K562 (cell line): ENCODE results near the gene JPT1. TPM values are rescaled to one million over a fixed set of nuclear protein-coding genes. Genes with fewer than 3 reads are reported as not detected.

Experiments used
- ATAC-seq: fragments of 200-7000 bp; cut with Tn5 transposase; 3 replicates; pipeline ENCODE4 v1.9.1; 2020; ENCODE audit warnings: moderate library complexity
- BruUV-seq: library from RNA; stranded (reverse); fragments of 400-500 nt; replicated peaks from 2 replicates; lab custom pipeline; 2021; lab: Mats Ljungman, UMichigan
- CTCF ChIA-PET: fragments of 300-600 bp; formaldehyde crosslinking; extraction: SDS; loops from one replicate; lab custom pipeline; 2021; ENCODE audit warnings: low intra/inter-chr PET ratio; lab: Yijun Ruan, JAX
- POLR2A ChIA-PET: fragments of 300-600, 350-650 bp; sonication (Branson Sonifier 250); formaldehyde crosslinking; extraction: SDS; loops from one replicate; lab custom pipeline; 2021; ENCODE audit warnings: antibody characterized with exemption, inconsistent platforms; lab: Yijun Ruan, JAX
- DNase-seq, 4 experiments: peaks; one replicate each; pipeline versions ENCODE4 v3.0.0 to v3.0.0-alpha.2; 2011 to 2018; ENCODE audit warnings: low spot score in 3 of 4, mixed read lengths in 3 of 4; ENCODE audit errors: extremely low read depth in 1 of 4
- FAIRE-seq: peaks from 2 replicates; lab custom pipeline; 2011; peaks lifted over from hg19 to GRCh38; lab: Jason Lieb, UNC
- H2AFZ ChIP-seq: 2 replicates; pipeline ENCODE4 v1.6.0; 2011; ENCODE audit warnings: low read depth, low read length, control low read depth, inconsistent platforms
- H3K27ac ChIP-seq: fragments of 200-600 bp; 3 replicates; pipeline ENCODE4 v1.8.0; 2011; ENCODE audit warnings: low read depth, mild to moderate bottlenecking, control low read depth, inconsistent platforms, low read length, moderate library complexity, mixed read lengths; ENCODE audit errors: extremely low read depth
- H3K27me3 ChIP-seq, 2 experiments: fragments of 300-600 bp in 1 of 2; 2 replicates in 1 of 2; 3 replicates in 1 of 2; pipeline versions ENCODE4 v1.6.0 to v1.8.0; 2011; ENCODE audit warnings: inconsistent platforms in 2 of 2, low read length in 2 of 2, mild to moderate bottlenecking in 1 of 2, mixed read lengths in 1 of 2, moderate library complexity in 1 of 2; ENCODE audit not compliant: control insufficient read depth in 2 of 2, insufficient read depth in 2 of 2
- H3K36me3 ChIP-seq: fragments of 300-600 bp; 3 replicates; pipeline ENCODE4 v1.8.0; 2011; ENCODE audit warnings: mild to moderate bottlenecking, low read length, inconsistent platforms; ENCODE audit not compliant: control insufficient read depth, insufficient read depth
- H3K4me1 ChIP-seq, 2 experiments: fragments of 200-600 bp in 1 of 2; replicated peaks in 1 of 2; 2 replicates in 1 of 2; 3 replicates in 1 of 2; pipeline versions ENCODE4 v1.5.1 to v1.8.0; 2011; ENCODE audit warnings: inconsistent platforms in 2 of 2, low read length in 2 of 2, mild to moderate bottlenecking in 1 of 2, mixed read lengths in 1 of 2, moderate library complexity in 1 of 2; ENCODE audit not compliant: control insufficient read depth in 2 of 2, insufficient read depth in 2 of 2
- H3K4me2 ChIP-seq: 2 replicates; pipeline ENCODE4 v1.6.1; 2011; ENCODE audit warnings: low read length, control low read depth, inconsistent platforms, mixed read lengths; ENCODE audit not compliant: insufficient read depth
- H3K4me3 ChIP-seq: fragments of 200-600 bp; sonication (generic), shearing (Covaris generic); 2 replicates; pipeline ENCODE4 v1.5.1; 2016; ENCODE audit warnings: control low read depth, inconsistent platforms
- H3K79me2 ChIP-seq: fragments of 200-600 bp; 3 replicates; pipeline ENCODE4 v1.8.0; 2011; ENCODE audit warnings: low read length, inconsistent platforms; ENCODE audit not compliant: control insufficient read depth, insufficient read depth
- H3K9ac ChIP-seq, 2 experiments: 2 replicates each; pipeline versions ENCODE4 v1.6.0 to v1.6.1; 2011; ENCODE audit warnings: low read depth in 2 of 2, low read length in 2 of 2, control low read depth in 1 of 2, inconsistent platforms in 1 of 2, mild to moderate bottlenecking in 1 of 2, mixed read lengths in 1 of 2; ENCODE audit not compliant: insufficient read depth in 1 of 2
- H3K9me1 ChIP-seq: one replicate; pipeline ENCODE4 v1.6.0; 2011; ENCODE audit warnings: inconsistent platforms, mild to moderate bottlenecking, low read length, moderate library complexity; ENCODE audit not compliant: control insufficient read depth, insufficient read depth
- H3K9me3 ChIP-seq: replicated peaks from 2 replicates; pipeline ENCODE4 v1.5.1; 2011; ENCODE audit warnings: low read depth, low read length, inconsistent platforms; ENCODE audit not compliant: control insufficient read depth, insufficient read depth
- H4K20me1 ChIP-seq: replicated peaks from 2 replicates; pipeline ENCODE4 v1.6.1; 2011; ENCODE audit warnings: low read length, inconsistent platforms, mixed read lengths; ENCODE audit not compliant: control insufficient read depth, insufficient read depth
- ATF1 ChIP-seq, 2 experiments: fragments of 450-650 bp in 1 of 2; IDR thresholded peaks; 2 replicates each; pipeline ENCODE4 v1.6.1; 2016; ENCODE audit warnings: missing compliant biosample characterization in 1 of 2, missing genetic modification characterization in 1 of 2
- ATF7 ChIP-seq: fragments of 450-650 bp; IDR thresholded peaks from 2 replicates; pipeline ENCODE4 v1.7.1; 2014; ENCODE audit warnings: mild to moderate bottlenecking, moderate library complexity
- CEBPG ChIP-seq, 3 experiments: fragments of 200-800 bp in 1 of 3; sonication (Bioruptor generic) in 1 of 3; sonication (generic) in 1 of 3; formaldehyde crosslinking in 1 of 3; IDR thresholded peaks in 2 of 3; conservative IDR thresholded peaks in 1 of 3; 2 replicates each; pipeline versions ENCODE4 v1.6.1 to v1.8.0; 2016 to 2022; ENCODE audit warnings: missing compliant biosample characterization in 2 of 3, missing genetic modification characterization in 2 of 3, mild to moderate bottlenecking in 1 of 3, missing genetic modification reagents in 1 of 3
- CREM ChIP-seq: IDR thresholded peaks from 2 replicates; pipeline ENCODE4 v1.6.1; 2014; ENCODE audit warnings: antibody characterized with exemption, low read depth
- SRSF9 ChIP-seq: fragments of 200-400 bp; formaldehyde crosslinking; IDR thresholded peaks from 2 replicates; pipeline ENCODE4 v1.6.1; 2017; ENCODE audit warnings: low read depth, low read length, borderline replicate concordance
- STAT5A ChIP-seq: IDR thresholded peaks from 2 replicates; pipeline ENCODE4 v1.6.1; 2012; ENCODE audit warnings: low read length, inconsistent platforms, borderline replicate concordance
- WGBS: fragments of 100-300 bp; shearing (Covaris generic); methylation state at CpG from one replicate; pipeline ENCODE4 v1.1.6; 2016; ENCODE audit warnings: low coverage, mixed read lengths; ENCODE audit not compliant: insufficient coverage; ENCODE audit errors: missing lambda C conversion rate; 5-methylcytosine and 5-hydroxymethylcytosine counted together
- in situ Hi-C: fragments of 300-500 bp; cut with MboI; formaldehyde crosslinking; loops from 4 replicates; pipeline ENCODE4 v1.15.0; 2018; ENCODE audit warnings: inconsistent platforms, mixed read lengths
- intact Hi-C: fragments of 100-400 bp; cut with micrococcal nuclease; formaldehyde crosslinking; loops from 2 replicates; pipeline ENCODE4 v1.14.2; 2022
- polyA plus RNA-seq, 8 experiments: library from polyadenylated mRNA; depleted of rRNA in 4 of 8; stranded (reverse) in 5 of 8; unstranded in 3 of 8; fragments of >200 nt; fragmentation: Nextera tagmentation in 2 of 8; fragmentation: Illumina TruSeq in 1 of 8; extraction: Ambion mirVana in 2 of 8; extraction: Trizol in 1 of 8; gene quantifications; 2 replicates each; pipeline versions ENCODE4 v1.2.1 to v1.2.3, GENCODE V29; 2011 to 2014; ENCODE audit warnings: inconsistent platforms in 1 of 8, missing spikeins in 1 of 8
- total RNA-seq, 7 experiments: library from RNA; depleted of rRNA in 6 of 7; stranded (reverse); fragments of >200 nt in 6 of 7; fragmentation: Illumina TruSeq in 2 of 7; extraction: Trizol in 2 of 7; gene quantifications; 2 replicates each; pipeline versions ENCODE4 v1.2.1 to v1.2.3, GENCODE V29; 2011 to 2021; ENCODE audit warnings: low replicate concordance in 1 of 7
- TF ChIP-seq, protein P1 (sequence below): fragments of 450-650 bp; IDR thresholded peaks from 2 replicates; pipeline ENCODE4 v1.6.1; 2017; ENCODE audit warnings: antibody characterized with exemption, mild to moderate bottlenecking
- TF ChIP-seq, protein P2 (sequence below), 2 experiments: fragments of 450-650 bp in 1 of 2; sonication (generic) in 1 of 2; formaldehyde crosslinking in 1 of 2; IDR thresholded peaks in 1 of 2; conservative IDR thresholded peaks in 1 of 2; 2 replicates each; pipeline versions ENCODE4 v1.6.1 to v1.8.1; 2016 to 2023; ENCODE audit warnings: mild to moderate bottlenecking in 2 of 2, moderate library complexity in 2 of 2, inconsistent platforms in 1 of 2, missing genetic modification reagents in 1 of 2
- TF ChIP-seq, protein P3 (sequence below): fragments of 250-450 bp; sonication (Bioruptor Pico); IDR thresholded peaks from 2 replicates; pipeline ENCODE4 v1.4.0; 2020
- TF ChIP-seq, protein P4 (sequence below): fragments of 450-650 bp; IDR thresholded peaks from 2 replicates; pipeline ENCODE4 v1.6.1; 2016; ENCODE audit warnings: missing biosample characterization, missing genetic modification characterization

The JPT1 gene
- total and polyA plus RNA-seq, 9 of the 15 experiments (the other 6 are each of a cell fraction or from before 2014, with no cell fraction given), result 56.7 to 292 (median 144) TPM

DNA sequence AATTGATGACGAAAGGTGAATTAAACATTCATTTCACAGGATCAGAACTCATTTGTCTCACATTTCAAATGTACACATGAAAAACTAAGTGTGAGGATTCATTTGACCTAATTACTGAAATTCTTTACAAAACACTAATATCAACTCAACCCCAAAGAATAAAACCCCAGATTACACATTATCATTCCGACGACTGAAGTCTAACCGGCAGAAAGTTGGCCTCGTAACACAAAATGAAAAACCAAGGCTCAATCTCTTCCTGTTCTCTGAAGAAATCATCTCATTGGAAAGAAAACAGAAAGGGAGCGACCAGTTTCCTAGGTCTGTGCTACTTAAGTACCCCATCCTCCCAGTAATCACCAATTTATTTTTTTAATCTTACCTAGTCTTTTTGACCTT is 1.8 kb downstream of the JPT1 start (continued):
- TF ChIP-seq, protein P1, sequence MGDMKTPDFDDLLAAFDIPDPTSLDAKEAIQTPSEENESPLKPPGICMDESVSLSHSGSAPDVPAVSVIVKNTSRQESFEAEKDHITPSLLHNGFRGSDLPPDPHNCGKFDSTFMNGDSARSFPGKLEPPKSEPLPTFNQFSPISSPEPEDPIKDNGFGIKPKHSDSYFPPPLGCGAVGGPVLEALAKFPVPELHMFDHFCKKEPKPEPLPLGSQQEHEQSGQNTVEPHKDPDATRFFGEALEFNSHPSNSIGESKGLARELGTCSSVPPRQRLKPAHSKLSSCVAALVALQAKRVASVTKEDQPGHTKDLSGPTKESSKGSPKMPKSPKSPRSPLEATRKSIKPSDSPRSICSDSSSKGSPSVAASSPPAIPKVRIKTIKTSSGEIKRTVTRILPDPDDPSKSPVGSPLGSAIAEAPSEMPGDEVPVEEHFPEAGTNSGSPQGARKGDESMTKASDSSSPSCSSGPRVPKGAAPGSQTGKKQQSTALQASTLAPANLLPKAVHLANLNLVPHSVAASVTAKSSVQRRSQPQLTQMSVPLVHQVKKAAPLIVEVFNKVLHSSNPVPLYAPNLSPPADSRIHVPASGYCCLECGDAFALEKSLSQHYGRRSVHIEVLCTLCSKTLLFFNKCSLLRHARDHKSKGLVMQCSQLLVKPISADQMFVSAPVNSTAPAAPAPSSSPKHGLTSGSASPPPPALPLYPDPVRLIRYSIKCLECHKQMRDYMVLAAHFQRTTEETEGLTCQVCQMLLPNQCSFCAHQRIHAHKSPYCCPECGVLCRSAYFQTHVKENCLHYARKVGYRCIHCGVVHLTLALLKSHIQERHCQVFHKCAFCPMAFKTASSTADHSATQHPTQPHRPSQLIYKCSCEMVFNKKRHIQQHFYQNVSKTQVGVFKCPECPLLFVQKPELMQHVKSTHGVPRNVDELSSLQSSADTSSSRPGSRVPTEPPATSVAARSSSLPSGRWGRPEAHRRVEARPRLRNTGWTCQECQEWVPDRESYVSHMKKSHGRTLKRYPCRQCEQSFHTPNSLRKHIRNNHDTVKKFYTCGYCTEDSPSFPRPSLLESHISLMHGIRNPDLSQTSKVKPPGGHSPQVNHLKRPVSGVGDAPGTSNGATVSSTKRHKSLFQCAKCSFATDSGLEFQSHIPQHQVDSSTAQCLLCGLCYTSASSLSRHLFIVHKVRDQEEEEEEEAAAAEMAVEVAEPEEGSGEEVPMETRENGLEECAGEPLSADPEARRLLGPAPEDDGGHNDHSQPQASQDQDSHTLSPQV, result no peak
- no peak for TF ChIP-seq STAT5A

DNA sequence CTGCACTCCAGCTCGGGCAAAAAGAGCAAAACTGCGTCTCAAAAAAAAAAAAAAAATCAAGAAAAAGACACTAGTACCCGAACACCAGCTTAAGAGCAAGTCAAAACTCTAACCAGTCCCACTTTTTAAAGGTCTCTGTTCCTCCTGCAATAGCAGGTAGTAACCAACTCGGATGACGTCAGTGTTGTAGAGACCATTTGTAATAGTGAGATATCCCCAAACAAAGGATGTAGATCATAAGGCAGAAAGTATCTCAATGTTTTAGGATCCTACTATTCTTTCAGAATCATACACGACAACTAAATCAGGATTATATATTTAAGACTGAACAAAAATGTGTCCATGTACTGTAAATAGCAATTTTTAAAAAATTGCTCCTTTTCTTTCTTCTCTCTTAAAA is 2.4 kb downstream of the JPT1 start:
- peak in 2 of 4 experiments; percentile 9 to 60 for DNase-seq
- Histone ChIP-seq H3K9me1 (no peaks in the 10 kb centered on the region), H3K4me3 (peak overlapping the region; percentile 98), H3K4me2 (peak overlapping the region; percentile 95), H3K9ac (peak overlapping the region in 1 of 2 experiments; percentile 94; a peak in 2 of 4 replicates), H3K27me3 (no peaks in the 10 kb centered on the region), H3K27ac (peak overlapping the region; percentile 94; the same call in 2 of the 3 replicates), H3K4me1 (peaks cover 15 to 20% of the 10 kb centered on the region in 2 experiments), H4K20me1 (peaks cover 11% of the 10 kb centered on the region; the same call in 1 of the 2 replicates), H3K79me2 (peaks cover 79% of the 10 kb centered on the region), H3K9me3 (no peaks in the 10 kb centered on the region), H3K36me3 (peaks cover 41% of the 10 kb centered on the region), H2AFZ (no peak overlapping the region)
- ATAC-seq, result no peak
- CTCF ChIA-PET, result interaction anchor here (0.6 kb wide), 1 partner anchor 92 kb away, joined by 4 read pairs; no protein-coding TSS in a partner anchor
- no TSS peak for BruUV-seq
- 21% methylated on average over 6 of the region's 6 CpGs for WGBS
- POLR2A ChIA-PET, result interaction anchor here (0.6 to 3.0 kb wide), 5 partner anchors 11 to 127 kb away, joined by 3 to 12 read pairs (median 4); no protein-coding TSS in a partner anchor
- no peak for FAIRE-seq
- intact Hi-C loops (loop anchor here (5.0 kb wide), 1 partner anchor 50 kb away; no protein-coding TSS in a partner anchor), in situ Hi-C loops (no loop called here)
- TF ChIP-seq CREM (peak; percentile 73), ATF1 (CRISPR knock-in tag; IDR thresholded peaks at IDR 0.05) (no peak), ATF1 (tag; IDR thresholded peaks at IDR 0.05) (peak; percentile 65), CEBPG (CRISPR knock-in tag; IDR thresholded peaks at IDR 0.05) (peak; percentile 58; the same call in 1 of the 2 replicates), CEBPG (tag; conservative IDR thresholded peaks at IDR 0.05 in 1 of 2, IDR thresholded peaks at IDR 0.05 in 1 of 2) (no peak), SRSF9 (no peak), ATF7 (peak; percentile 97)
- TF ChIP-seq, protein P2, sequence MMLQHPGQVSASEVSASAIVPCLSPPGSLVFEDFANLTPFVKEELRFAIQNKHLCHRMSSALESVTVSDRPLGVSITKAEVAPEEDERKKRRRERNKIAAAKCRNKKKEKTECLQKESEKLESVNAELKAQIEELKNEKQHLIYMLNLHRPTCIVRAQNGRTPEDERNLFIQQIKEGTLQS (IDR thresholded peaks at IDR 0.05), result peak; percentile 95
- TF ChIP-seq, protein P2 (CRISPR knock-in tag; conservative IDR thresholded peaks at IDR 0.05), result no peak
- TF ChIP-seq, protein P3, sequence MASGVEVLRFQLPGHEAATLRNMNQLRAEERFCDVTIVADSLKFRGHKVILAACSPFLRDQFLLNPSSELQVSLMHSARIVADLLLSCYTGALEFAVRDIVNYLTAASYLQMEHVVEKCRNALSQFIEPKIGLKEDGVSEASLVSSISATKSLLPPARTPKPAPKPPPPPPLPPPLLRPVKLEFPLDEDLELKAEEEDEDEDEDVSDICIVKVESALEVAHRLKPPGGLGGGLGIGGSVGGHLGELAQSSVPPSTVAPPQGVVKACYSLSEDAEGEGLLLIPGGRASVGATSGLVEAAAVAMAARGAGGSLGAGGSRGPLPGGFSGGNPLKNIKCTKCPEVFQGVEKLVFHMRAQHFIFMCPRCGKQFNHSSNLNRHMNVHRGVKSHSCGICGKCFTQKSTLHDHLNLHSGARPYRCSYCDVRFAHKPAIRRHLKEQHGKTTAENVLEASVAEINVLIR (CRISPR knock-in tag), result no peak
- TF ChIP-seq, protein P4, sequence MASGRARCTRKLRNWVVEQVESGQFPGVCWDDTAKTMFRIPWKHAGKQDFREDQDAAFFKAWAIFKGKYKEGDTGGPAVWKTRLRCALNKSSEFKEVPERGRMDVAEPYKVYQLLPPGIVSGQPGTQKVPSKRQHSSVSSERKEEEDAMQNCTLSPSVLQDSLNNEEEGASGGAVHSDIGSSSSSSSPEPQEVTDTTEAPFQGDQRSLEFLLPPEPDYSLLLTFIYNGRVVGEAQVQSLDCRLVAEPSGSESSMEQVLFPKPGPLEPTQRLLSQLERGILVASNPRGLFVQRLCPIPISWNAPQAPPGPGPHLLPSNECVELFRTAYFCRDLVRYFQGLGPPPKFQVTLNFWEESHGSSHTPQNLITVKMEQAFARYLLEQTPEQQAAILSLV (tag), result no peak
